Measurements from ENCODE around the gene ATG4A.

The ATG4A gene

DNA sequence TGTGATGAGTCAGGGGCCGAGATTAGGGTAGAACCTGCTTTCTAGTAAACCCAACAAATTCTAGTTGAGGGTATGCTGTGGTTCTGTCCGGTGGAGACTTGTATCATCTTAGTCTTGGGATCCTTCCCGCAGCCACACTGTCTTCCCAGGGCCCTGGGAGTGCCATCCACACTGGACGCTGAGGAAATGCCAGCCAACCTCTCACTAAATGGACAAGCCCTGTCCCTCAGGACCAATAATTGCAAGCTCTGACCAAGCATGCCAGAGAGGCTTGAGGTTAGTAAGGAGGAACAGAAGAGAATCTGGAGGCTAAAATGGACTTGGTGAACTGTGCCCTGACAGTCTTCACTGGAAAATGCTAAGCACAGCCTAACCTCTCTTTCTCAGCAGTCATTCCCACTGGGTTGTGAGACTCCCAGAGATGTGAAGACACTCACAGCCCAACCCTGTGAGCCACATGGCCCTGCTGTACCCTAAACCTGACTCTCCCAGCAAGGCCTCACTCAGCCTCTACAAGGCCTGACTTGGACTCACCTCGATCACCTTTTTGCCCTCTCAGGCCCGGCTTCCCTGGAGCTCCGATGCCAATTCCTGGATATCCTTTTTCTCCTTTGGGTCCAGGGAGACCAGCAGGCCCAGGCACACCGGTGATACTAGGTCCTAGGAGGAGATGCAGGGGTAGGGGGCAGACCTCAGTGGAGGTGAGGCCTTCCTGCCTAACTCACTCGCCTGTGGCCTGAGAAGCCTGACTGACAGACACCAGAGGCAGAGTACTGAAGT lies 77.6 kb downstream of the ATG4A start:
- DNase-seq (ENCODE audit: low read depth), result no peak

DNA sequence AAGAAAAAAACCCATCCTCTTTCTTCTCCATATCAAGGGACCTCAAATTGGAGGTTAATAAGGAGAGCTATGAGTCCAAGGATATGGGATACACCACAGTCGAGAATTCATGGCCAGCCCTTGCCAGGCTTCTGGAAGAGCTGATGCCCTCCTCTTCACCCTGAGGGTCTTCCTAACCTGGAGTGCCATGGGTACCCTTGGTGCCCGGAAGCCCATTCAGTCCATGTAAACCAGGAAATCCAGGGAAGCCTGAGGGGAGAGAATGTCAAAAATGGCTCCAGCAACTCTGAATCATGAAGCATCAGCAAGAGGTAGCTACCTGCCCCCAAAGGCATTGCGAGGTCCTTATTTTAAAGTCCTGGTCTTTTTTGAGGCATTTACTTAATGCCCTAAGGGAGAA lies 78.2 kb downstream of the ATG4A start:
- DNase-seq (ENCODE audit: low read depth), result no peak

DNA sequence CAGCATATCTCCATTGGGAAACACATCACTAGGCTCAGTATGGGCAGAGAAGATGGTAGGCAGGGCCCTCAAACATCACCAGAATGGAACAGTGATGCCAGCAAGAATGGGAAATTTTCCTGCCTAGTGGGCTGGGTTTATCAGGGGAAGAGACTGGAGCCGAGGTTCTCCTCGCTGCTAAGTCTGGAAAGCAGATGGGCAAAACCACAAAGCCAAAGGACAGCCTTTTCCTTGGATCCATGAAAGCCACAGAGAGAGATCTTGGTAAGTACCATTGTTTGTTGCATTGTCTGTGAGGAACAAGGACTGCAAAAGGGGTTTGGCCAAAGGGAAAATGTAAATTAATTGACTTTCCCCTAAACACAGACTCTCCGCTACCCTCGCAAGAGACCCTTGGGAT lies 80.1 kb downstream of the ATG4A start:
- DNase-seq (ENCODE audit: low read depth), result no peak

DNA sequence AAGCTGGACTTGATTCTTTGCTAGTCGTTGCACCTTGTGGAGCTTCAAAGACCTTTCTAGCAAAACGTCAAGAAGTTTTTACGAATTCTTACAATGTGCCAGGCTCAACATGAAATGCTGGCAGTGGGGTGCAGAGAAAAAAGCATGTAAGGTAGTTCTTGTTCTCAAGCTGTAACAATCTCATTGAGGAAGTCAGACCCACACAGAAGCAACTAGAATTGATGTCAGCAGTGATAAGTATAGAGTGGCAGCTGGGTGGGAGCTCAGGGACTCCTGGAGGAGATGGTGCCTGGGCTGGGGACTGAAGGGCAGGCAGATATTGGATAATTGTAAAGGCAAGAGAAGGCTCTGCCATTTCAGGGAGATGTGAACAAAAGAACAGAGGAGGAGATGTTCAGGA lies 82.3 kb downstream of the ATG4A start:
- DNase-seq (ENCODE audit: low read depth), result no peak

DNA sequence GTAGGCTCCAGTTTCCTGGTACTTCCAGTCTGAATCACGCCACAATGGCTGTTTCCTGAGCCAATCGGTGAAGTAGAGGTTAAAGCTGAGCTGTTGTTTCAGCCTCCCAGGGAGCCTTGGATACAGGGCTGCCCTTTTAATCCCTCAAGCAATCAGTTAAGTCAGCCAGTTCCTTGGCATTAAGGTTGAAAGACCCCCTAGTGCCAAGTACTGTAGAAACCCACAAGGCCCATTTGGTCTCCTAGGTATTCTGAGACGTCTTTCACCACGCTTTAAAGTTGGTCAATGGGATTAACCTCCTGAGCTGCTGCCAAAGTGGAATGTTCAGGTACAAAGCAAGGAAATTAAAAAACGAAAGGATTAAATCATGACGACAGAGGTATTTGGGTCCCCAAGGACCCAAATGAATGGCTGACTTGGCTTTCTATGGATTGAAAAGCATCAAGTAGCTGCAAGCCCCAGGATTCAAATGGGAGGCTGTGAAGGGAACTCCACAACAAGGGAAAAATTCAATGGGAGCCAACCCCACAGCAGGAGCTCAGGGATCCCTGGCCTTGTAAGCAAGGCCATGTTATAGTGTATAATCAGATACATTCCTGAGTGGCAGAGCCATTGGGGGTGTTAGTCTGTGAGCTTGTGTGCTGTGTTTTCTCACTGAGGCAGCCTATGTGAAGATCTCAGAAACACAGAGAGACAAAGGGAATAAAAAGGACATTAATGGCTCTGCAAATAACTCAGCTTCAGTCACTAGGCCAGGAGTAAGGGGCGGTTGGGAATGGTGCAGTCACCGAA lies 86.0 kb downstream of the ATG4A start:
- DNase-seq (ENCODE audit: low read depth), result no peak

DNA sequence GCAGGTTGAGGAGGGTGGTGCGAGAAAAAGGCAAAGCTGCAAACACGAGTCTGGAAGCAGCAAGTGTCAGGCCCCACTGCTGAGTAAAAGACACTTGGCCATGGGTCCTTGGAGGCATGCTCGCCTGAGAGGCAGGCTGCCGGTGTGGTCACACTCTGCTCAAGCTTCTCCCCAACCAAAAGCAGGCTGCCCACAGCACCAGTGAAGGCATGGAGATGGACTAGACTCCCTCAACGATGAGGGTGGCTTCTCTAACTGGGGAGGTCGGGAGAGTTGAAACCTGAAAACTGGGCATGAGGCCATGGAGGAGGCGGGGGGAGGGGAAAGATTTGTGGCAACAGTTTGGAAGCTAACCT lies 86.5 kb downstream of the ATG4A start:
- no peak for DNase-seq (ENCODE audit: low read depth)

DNA sequence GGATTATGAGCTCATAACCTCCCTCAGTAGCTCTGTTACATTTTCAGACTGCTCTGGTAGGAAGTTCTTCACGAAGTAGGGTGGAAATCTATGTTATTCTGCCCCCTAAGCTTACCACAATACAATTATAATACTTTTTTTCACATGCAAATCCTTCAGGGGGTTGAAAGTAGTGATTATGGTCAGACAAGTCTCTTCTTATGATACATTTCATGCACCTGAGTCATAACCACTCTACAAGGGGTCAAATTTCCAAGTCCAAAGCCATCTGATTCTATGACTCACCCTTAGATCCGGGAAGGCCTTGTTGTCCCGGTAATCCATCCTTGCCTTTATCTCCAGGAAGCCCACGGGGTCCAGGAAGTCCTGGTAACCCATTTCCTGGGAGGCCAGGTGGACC lies 95.2 kb downstream of the ATG4A start:
- DNase-seq (ENCODE audit: low read depth), result no peak

DNA sequence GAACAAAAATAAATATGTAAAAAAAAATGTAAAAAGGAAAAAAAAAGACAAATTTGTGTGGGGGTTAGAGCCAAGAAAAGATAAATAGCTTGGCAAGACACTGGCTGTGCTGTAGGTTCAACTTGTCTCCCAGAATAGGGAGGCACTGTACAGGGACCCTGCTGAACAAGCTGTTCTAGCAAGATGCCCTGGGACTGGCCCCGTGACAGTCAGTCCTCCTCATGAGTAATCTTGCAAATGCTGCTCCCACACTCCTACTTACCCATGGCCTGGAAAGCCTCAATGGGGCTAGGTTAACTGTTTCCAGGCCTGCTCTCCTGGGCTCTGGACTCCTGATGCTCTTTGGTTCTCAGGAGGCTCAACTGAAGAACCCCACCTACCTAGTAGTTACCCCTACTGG lies 106.8 kb downstream of the ATG4A start:
- DNase-seq (ENCODE audit: low read depth), result no peak

DNA sequence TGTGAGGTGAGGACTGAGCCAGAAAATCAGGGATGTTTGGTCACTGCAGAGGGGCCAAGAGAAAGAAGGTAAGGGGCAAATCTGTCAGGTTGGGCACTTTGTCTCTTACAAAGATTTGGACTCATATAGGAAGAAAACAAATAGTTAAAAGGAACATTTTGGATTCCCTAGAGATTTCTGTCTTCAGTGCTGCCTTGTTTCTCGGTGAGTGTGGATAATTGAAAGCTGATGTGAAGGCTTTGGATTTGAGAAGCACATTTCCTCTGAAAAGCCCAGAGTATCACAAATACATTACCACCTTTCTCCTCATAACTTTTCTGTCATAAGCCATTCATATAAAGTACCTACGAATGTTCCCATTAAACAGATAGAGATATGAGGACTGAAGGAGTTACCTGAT lies 107.5 kb downstream of the ATG4A start:
- no peak for DNase-seq (ENCODE audit: low read depth)

DNA sequence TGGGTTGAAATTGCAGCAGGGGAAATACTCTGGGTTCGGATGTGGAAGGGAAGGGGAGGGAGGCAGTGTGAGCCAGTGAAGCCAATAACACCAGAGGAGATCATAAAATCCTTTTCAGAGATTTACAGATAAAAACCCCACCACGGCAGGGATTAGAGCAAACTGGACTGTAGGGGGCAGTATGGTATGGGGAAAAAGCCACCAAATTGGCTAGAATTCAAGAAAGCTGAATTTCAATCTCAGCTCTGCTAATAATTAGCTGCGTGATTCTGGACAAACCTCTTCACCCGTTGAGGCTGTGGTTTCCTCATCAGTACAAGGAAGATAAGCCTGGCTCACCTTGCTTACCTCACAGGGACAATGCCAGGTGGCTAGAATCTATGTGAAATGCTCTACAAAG lies 108.1 kb downstream of the ATG4A start:
- no peak for DNase-seq (ENCODE audit: low read depth)

DNA sequence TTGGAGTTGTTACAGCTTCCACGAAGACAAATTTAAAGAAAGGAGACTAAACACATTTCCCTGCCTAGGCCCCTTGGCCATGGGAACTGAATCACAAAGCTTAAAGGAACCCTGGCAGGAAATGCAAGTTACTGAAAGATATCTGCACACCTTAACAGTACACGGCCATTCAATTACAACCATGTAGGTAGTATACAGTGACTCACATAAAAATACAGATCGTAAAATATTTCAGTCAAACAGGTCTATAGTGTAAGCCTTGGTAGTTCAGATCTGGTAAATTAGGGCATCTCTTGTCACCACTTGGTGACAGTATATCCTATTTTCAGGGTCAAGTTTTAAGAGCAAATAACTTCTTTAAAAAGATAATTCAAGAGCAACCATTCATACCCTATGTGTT lies 112.0 kb downstream of the ATG4A start:
- no peak for DNase-seq (ENCODE audit: low read depth)

Data from stimulated activated CD8-positive, alpha-beta memory T cell treated with anti-CD3 and anti-CD28 coated beads, Interleukin-4, amount 100 ng/mL, for 24 hours (primary cell).